Myocyte (in vitro differentiated cells): ENCODE results near the gene ZNF154. TPM values are rescaled to one million over a fixed set of nuclear protein-coding genes. Genes with fewer than 3 reads are reported as not detected.
A peak's percentile ranks its signal among the peaks of the same experiment; 100 is the strongest.
"Not testable (repeated sequence)": the region's sequence is repeated elsewhere in the genome, so short reads cannot be mapped to it uniquely, and the experiment has no call there.

Source experiments
- DNase-seq: peaks from one replicate; pipeline ENCODE4 v3.0.0-alpha.2; 2012; ENCODE audit warnings: low read depth
- polyA plus RNA-seq: library from polyadenylated mRNA; unstranded; fragments of >200 nt; gene quantifications from one replicate; pipeline ENCODE4 v1.2.1, GENCODE V29; 2012; ENCODE audit warnings: missing spikeins
- total RNA-seq: library from RNA; depleted of rRNA; stranded (reverse); fragments of >200 nt; gene quantifications from 2 replicates; pipeline ENCODE4 v1.2.3, GENCODE V29; 2014

Gene ZNF154
- total RNA-seq: 1.4 and 2.0 TPM in 2 replicates
- 2.5 TPM for polyA plus RNA-seq

- DNase-seq: peak; percentile 55
Observed at GRCh38 chr19:57708641-57709361, at the start of gene ZNF154. TSS of gene ZNF154 (minus strand) at chr19:57709204. CDS start at chr19:57708971, 233 bp downstream.

- no peak for DNase-seq
Observed at GRCh38 chr19:57757941-57758340, 48.9 kb upstream of the ZNF154 start.

GRCh38 chr19:57755031-57755430 is 46.0 kb upstream of the ZNF154 start:
- no peak for DNase-seq

GRCh38 chr19:57754091-57754673 is 45.2 kb upstream of the ZNF154 start:
- no peak for DNase-seq

GRCh38 chr19:57748029-57748428 is 39.0 kb upstream of the ZNF154 start:
- no peak for DNase-seq

GRCh38 chr19:57747472-57747807 is 38.4 kb upstream of the ZNF154 start:
- DNase-seq: no peak

GRCh38 chr19:57746580-57747471 is 37.8 kb upstream of the ZNF154 start, which contains the start of gene ZNF776:
TSS of gene ZNF776 (plus strand) at chr19:57746815. CDS start at chr19:57747059, 244 bp downstream.
- DNase-seq: peak; percentile 94

GRCh38 chr19:57738770-57739169 is 29.8 kb upstream of the ZNF154 start:
- DNase-seq: not testable (repeated sequence)

- peak; percentile 29 for DNase-seq
Observed at GRCh38 chr19:57738320-57738719, 29.3 kb upstream of the ZNF154 start.

GRCh38 chr19:57720878-57721277 is 11.9 kb upstream of the ZNF154 start:
- DNase-seq: no peak

GRCh38 chr19:57719901-57720519 is 11.0 kb upstream of the ZNF154 start:
- no peak for DNase-seq

GRCh38 chr19:57719424-57719823 is 10.4 kb upstream of the ZNF154 start:
- no peak for DNase-seq

- DNase-seq: no peak
Observed at GRCh38 chr19:57712222-57712621, 3.2 kb upstream of the ZNF154 start.

GRCh38 chr19:57709616-57710015 is 612 bp upstream of the ZNF154 start:
- DNase-seq: no peak

- no peak for DNase-seq
Observed at GRCh38 chr19:57706346-57706745, 2.7 kb downstream of the ZNF154 start.

- DNase-seq: no peak
Observed at GRCh38 chr19:57701625-57702024, 7.4 kb downstream of the ZNF154 start.

- DNase-seq: no peak
Observed at GRCh38 chr19:57689750-57690149, 19.3 kb downstream of the ZNF154 start.

- no peak for DNase-seq
Observed at GRCh38 chr19:57688011-57688763, 20.8 kb downstream of the ZNF154 start.

- no peak for DNase-seq
Observed at GRCh38 chr19:57687363-57688010, 21.5 kb downstream of the ZNF154 start.

GRCh38 chr19:57686727-57687126 is 22.3 kb downstream of the ZNF154 start:
- no peak for DNase-seq
